ENCODE data around the gene PROSER2.

Gene PROSER2

GRCh38 chr10:11919271-11919670 lies 96.1 kb downstream of the PROSER2 start:
- H3K9me3 ChIP-seq (ENCODE audit: control insufficient read depth, low read length): no peaks in the 10 kb centered on the region
- no peaks in the 10 kb centered on the region for H3K4me1 ChIP-seq (ENCODE audit: control insufficient read depth, insufficient read depth, low read length)
- no peak overlapping the region for H3K4me3 ChIP-seq (ENCODE audit: low read length)
- peaks cover 32% of the 10 kb centered on the region for H3K36me3 ChIP-seq (ENCODE audit: control insufficient read depth, insufficient read depth, low read length, severe bottlenecking)
- no peak overlapping the region for H3K9ac ChIP-seq (ENCODE audit: low read length)
- no peak for DNase-seq (ENCODE audit: low read depth)
- no peaks in the 10 kb centered on the region for H3K27me3 ChIP-seq (replicated peaks; ENCODE audit: control insufficient read depth, insufficient read depth, low read length)
